Stimulated activated CD4-positive, alpha-beta T cell treated with anti-CD3 and anti-CD28 coated beads, Interleukin-15, amount 100 ng/mL, for 48 hours (primary cell): ENCODE results near the gene NEURL2.
A peak's percentile ranks its signal among the peaks of the same experiment; 100 is the strongest.
"Not testable (repeated sequence)": the region's sequence is repeated elsewhere in the genome, so short reads cannot be mapped to it uniquely, and the experiment has no call there.

ENCODE experiments used
- DNase-seq, 2 donors: peaks; one replicate each; pipeline ENCODE4 v3.0.0-alpha.2; 2020; ENCODE audit warnings: low read depth in 2 of 2

Gene NEURL2

DNA sequence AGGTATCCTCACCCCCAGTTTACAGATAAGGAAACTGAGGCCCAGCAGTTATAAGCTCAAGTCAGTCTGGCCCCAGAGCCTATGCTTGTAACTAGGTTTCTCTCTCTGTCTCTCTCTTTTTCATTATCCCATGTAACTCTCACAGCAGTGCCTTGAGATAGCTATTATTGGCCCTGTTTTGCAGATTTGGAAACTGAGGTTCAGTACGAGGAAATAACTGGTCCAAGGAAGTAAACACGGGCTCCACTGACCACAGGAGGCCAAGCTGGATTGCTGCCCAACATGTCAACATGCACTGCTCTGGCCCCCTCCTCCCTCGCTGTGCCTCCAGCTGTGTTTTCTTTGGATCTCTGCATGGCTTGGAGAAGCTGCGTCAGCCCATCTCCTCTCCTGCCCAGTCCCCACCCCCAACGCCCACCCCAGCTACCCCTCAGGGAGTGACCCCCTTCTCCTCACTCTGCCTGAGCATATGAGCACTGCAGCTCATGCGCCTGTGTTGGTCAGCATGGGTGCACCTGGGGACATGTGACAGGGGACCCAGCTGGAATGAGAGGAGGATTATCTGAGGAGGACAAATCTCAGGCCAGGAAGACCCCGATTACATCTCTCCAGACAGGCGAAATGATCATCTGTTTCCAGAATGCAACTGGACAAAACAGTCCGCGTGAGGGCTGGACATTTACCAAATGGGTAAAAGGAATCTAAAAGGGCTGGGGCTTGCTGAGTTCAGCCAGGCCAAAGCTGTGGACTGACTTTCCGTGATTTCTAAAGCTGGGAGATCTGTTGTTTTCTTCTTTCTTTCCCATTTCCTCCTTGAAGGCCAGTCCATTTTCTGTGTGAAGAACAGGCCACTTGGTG is 28.8 kb upstream of the NEURL2 start:
- no peak for DNase-seq

DNA sequence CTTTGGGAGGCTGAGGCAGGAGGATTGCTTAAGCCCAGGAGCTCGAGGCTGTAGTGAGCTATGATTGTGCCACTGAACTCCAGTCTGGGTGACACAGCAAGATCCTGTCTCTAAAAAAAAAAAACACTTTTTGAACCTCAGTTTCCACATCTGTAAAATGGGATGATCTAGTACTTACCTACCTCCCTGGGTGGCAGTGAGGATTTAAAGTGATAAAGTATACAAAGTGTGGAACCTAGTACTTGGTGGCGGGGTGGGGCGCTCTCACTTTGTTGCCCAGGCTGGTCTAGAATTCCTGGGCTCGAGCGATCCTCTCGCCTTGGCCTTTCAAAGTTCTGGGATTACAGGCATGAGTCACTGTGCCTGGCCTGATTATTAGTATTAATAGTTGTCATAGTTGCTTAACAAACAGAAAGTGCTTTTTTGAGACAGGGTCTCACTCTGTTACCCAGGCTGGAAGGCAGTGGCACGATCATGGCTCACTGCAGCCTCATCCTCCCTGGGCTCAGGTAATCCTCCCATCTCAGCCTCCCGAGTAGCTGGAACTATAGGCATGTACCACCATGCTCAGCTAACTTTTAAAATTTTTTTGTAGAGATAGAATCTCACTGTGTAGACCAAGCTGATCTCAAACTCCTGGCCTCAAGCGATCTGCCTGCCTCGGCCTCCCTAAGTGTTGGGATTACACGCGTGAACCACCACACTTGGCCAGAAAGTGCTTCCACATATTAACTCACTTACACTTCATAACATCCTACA is 27.9 kb upstream of the NEURL2 start:
- no peak for DNase-seq

DNA sequence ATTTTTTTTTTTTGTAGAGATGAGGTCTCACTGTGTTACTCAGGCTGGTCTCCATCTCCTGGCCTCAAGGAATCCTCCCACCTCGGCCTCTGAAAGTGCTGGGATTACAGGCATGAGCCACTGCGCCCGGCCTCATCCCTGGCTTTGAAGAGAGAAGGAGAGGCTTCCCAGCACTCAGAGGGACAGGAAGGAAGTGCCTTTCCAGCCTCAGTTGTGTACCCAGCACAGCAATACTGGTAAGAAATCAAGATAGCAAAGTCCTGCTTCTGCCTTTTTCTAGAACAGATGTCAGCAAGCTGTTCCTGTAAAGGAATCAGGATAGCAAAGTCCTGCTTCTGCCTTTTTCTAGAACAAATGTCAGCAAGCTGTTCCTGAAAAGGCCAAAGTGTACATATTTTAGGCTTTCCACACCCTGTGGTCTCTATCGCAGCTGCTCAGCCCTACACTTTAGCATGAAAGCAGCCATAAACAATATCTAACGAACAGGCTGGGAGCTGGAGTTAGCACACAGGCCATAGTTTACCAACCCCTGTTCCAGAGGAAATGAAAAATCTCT is 27.3 kb upstream of the NEURL2 start:
- DNase-seq, result no peak

DNA sequence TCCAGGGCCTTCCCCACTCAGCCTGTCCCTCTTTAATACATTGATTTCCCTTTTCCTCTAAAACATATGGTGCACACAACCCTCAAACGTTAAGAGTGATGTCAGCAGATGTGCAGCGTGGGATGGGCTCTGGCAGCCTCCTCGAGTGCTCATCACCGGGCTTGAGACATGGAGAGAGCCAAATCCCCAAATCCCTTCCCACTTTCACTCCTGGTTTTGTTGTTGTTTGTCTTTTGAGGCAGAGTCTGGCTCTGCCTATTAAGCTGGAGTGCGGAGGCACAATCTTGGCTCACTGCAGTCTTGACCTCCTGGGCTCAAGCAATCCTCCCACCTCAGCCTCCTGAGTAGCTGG is 26.8 kb upstream of the NEURL2 start:
- DNase-seq, result no peak

DNA sequence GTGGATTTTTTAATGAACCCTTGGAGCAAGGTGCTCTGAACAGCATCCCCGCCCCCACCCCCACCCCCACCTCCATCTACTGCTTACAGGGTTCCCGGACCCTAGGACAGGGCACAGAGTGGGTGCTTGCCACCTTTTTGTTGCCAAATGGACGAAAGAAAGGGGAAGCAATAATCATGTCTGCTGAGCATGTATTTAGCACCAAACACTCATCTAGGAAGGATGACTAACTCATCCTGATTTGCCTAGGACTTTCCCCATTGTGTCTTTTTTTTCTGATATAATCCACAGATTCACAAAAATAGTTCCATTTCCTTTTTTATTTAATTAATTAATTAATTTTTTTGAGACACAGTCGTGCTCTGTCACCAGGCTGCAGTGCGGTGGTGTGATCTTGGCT is 22.1 kb upstream of the NEURL2 start:
- no peak for DNase-seq

DNA sequence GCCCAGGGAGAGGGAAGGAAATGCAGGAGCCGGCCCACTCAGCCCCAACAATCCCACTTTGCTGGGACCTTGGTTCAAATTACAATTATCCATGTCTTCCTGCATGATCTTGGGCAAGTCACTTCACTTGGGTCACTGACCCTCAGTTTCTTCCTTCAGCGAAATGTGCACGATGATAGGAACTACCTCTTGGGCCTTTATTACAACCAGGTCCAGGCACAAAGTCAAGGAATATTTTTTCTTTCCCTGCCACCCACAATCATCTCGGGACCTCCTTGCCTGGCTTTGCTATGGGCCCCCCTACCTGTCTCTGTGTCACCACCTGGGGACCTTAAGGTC is 21.3 kb upstream of the NEURL2 start:
- DNase-seq, result no peak

DNA sequence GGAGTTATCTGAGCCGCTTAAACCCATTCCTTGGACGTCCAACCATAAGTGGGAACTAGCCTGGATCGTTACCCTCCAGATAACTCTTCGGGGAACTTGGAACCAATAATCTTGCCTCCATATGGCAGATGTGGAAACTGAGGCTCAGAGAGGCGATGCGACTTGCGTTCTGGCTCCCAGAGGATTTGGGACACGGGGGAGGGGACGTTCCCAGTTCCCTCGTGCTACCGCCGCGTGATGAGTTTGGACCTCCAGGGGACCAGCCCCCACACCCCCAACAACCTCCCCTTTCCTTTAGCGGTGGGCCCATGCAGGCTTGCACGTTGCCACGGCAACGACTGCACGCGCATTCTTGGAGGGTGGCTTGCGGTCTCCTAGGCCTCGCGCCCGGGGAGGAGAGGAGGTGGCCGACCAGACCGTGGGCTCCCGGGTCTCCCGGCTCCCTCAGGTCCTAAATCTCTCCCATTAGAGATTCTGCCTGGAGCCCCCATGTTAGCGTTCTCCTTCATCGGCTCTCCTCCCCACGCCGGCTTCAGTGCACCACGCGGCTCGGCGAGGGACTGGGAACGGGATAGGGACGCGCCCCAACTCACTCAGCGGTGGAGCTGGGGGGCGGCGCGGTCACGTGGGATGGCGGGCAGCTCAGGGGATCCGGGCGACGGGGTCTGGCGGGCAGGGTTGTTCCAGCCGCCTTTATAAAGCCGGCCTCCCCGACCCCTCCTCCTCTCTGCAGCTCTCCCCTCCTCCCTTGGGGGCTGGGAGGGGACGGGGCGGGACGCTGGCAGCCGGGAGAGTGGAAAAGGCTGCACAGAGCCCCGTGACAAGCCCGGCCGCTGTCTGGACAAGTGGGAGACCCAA is 20.7 kb upstream of the NEURL2 start, which contains the start of gene PLTP:
TSS of gene PLTP (minus strand) at position 670 of the 858 bp plus-strand sequence. CDS start 703 bp downstream, outside the sequence.
- DNase-seq, result no peak

DNA sequence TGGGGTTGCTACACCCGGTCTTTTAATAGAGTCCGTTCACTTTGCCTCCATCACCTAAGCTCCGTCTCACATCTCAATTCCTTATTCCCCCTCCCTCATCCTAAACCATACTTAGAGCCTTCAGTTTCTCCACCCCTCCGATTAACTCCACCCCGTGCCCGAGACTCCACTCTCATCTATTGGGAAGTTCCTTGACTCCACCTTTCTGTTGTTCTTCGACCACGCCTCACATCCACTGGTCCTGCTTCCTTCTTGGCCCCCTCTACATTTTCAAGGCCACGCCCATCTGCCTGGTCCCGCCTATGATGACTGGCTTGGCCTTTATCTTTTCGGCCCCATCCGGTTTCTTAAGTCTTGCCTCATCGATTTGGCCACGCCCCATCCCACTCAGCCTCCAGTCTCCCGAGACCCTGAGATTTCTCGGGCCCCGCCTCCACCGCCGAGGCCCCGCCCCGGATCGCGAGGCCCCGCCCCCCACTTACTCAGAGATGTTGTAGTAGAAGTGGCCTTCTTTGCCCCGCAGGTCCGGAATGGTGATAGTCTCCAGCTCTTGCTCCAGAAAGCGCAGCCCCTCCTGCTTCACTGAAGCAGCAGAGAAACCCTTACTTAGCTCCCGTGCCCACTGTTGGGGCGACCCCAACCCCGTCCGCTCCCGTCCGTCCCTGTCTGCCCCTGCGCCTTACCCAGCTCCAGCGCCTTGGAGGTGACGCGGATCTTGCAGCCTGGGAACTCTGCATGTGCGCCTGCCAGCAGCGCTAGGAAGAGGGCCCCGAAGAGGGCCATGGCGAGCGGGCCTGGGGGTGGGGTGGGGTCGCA is 19.9 kb upstream of the NEURL2 start:
- peak; percentile 93 to 97 for DNase-seq

DNA sequence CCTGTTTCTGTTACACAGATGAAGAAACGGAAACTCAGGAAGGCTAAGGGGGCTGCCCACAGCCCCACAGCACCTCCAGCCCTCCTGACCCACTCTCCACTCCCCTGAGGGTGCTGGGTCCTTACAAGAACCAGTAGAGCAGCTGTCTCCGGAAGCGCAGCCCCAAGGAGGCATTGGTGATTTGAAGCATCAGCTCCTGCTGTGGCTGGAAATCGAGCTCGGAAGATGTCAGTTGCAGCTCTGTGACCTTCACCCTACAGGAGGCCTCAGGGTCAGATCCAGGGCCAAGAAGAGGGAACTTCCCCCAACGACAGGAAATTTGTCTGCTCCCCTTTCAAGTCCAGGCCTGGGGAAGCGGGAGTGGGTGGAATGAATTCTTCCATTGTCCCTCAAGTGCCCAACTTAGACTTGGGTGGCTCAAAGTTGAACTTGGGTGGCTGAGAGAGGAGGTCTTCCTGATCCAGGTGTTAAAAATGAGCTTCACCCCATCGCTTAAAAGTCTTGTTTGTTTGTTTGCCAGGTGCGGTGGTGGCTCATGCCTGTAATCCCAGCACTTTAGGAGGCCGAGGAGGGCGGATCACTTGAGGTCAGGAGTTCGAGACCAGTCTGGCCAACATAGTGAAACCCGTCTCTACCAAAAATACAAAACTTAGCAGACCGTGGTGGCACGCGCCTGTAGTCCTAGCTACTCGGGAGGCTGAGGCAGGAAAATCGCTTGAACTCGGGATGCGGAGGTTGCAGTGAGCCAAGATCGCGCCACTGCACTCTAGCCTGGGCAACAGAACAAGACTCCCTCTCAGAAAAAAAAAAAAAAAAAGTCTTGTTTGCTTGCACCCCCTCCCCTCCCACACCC is 19.0 kb upstream of the NEURL2 start:
- no peak for DNase-seq

DNA sequence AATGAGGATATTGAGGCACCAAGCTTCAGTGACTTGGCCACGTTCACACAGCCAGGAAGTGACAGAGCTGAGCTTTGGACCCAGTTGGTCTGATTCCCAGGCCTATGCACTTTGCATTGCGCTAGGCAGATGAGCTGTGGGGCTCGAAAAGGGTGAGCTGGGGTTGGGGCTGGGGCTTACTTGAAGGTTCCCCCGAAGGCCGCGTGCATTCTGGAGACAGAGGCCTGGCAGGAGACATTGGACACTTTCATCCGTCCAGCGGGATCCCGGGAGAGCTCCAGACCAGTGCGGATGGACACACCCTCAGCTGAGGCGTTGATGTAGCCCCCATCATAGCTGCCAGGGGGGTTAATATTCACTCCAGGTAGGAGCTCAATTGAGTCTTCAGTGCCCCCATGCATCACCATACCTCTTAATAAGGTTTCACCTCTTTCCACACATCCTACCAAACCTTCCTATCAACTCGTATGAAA is 18.4 kb upstream of the NEURL2 start:
- DNase-seq, result no peak

DNA sequence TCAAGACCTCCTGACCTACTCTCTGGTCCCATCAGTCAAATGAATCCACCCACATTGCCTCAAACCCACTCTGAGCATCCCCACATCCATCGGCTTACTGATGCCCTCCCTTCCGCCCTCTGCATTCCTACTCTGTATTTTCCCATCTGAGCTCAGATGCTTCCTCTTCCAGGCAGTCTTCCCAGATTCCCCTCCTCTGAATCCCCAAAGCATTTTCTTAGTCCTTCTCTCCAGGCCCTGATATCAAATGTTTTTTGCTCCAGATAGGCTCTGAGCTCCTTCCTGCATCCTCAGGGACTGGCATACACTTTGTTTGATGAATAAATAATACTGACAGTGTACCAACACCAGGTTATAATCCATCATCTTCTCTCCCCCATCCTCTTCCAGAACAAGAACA is 17.1 kb upstream of the NEURL2 start:
- DNase-seq, result no peak

DNA sequence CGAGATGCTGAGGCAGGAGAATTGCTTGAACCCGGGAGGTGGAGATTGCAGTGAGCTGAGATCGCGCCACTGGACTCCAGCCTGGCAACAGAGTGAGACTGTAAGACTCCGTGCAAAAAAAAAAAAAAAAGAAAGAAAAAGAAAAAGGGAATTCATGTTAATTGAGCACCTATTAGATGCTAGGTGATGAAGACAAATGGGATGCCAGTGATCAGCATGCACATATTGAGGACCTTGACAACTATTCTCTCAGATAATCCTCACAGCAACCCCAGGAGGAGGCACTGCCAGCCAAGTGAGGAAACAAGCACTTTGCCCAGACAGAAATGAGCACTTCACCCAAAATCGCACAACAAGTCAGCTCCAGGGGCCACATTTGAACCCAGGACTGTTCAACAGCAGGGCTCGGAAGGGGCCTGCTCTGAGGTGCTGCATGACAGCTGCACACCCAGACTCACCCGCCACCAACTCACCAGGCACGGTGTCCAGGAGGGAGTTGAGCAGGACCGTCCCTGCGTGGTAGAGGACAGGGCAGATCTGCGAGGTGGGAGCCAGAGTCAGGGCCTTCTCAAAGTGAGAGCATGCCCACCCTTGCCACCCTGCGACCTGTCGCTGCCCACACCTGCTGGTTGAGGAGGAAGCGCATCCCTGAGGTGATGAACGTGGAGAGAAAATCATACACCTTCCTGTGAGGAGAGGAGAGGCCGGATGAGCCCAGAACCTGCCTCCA is 16.4 kb upstream of the NEURL2 start:
- no peak for DNase-seq

DNA sequence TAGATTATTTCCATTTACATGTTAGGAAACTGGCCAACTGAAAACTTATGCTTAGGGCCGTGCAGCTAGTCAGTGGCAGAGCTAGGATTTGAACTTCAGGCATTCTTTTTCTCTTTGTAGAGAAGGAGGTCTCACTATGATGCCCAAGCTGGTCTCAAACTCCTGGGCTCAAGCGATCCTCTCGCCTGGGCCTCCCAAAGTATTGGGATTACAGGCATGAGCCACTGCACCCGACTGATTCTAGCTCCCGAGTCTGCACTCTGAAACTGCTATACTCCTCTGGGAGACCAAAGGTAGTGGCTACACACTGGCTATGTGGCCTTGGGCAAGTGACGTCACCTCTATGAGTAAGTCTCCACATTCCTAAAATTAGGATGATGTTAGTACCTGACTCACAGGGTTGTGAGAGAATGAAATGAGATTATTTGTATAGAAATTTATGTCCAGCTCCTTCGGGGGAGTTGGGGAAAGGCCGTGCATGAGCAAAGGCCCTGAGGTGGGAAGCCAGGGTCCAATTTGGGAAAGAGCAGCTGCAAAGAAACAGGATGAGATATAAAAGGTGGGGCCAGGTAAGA is 14.6 kb upstream of the NEURL2 start:
- DNase-seq, result no peak

DNA sequence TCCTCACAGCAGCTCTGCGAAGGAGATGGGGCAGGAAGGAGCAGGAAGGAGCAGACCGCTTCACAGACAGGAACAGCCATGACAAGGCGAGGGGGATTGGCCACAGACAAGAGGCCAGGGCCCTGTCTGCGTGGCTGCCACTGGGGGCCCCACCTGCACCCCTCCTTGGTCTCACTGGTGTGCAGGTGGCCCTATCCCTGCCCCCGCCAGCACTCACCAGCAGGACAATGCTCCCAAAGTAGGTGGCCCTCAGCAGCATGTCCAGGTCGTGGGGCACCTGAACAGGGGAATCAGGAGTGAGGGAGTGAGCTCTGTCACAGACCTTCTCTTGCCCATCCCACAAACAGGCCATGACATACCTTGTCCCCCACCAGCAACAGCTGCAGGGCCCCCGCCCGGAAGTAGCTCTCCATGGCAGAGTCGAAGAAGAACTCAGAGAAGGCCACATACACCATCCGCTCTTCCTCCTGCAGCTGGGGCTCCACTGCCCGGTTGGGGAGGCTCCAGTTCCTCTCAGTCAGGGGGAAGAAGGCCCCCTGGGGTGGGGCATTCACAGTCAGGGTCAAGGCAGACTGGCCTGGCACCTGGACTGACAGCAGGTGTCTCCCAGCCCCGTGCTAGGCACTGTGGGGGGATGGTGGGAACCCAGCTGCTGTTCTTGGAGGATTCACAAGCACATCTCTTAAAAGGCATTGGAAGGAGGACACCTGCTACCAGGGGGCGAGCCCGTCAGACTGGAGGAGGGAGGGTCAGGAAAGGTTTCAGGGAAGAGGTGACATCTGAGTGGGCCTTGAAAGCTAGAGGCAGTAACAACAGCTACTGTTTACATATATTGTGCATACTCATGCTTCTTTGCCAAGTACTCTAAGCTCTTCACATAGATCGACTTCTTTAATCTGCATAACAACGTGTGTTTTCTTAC is 13.8 kb upstream of the NEURL2 start:
- DNase-seq, result no peak

DNA sequence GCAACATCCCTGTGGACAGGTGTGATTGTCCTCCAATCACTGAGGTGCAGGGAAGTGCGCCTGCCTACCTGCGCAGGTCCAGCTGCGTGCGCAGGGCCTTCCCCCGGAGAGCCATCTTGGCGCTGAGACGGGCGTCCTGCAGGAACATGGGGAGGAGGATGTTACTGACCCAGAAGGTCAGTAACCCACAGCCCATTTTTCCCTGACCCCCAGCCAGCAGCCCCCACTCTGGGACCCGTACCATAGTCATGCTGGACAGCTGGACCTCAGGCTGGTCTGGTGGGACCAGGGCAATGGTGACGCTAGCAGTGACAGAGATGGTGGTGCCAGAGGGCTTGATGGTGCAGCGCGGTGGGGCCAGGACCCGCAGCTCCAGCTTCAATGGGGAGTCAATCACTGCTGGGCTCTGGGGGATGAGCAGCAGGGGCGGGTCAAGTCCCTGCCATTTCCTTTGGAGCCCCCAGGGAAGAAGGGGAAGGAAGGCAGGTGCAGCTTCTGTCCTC is 11.2 kb upstream of the NEURL2 start:
- no peak for DNase-seq

DNA sequence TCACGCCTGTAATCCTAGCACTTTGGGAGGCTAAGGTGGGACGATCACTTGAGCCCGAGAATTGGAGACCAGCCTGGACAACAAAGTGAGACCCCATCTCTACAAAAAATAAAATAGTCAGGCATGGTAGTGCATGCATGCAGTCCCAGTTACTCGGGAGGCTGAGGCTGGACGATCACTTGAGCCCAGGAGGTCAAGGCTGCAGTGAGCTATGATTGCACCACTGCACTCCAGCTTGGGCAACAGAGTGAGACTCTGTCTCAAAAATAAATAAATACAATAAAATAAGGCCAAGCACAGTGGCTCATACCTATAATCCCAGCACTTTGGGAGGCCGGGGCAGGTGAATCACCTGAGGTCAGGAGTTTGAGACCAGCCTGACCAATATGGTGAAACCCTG is 10.3 kb upstream of the NEURL2 start:
- DNase-seq, result not testable (repeated sequence)

DNA sequence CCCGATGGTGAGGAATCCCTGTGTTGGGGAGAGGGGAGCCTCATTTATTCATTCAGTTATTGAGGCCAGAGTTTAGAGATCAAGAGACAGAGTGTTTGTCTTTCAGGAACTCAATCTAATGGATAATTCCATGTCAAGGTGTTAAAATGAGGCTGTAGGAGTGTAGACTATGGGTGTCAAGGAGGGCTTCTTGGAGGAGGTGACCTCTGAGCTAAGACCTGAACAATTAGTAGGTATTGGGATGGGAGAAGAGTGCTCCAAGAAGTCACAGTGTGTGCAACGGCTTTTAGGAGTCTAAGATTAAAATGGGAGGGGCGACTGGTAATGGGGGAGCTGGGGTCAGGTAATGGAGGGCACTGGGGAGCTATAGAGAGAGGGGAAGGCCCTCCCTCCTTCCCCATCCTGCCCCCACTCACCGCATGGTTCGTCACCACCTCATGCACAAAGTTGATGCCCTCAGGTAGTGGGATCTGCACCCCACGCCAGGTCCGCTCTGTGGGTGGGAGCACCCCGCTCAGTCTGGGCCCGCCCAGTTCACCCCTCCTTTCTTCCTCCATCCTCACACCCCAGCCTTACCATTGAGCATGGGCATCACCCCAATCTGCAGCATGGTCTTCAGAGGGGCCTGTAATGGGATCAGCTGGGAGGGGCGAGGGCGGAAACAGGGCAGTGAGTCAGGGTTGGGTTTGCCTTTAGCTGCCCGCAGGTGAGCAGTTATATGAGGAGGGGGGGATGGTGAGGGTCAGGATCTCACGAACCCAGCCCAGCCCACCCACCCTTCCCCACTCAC is 8.2 kb upstream of the NEURL2 start:
- DNase-seq, result no peak
